Hepatocyte (in vitro differentiated cells): ENCODE measurements around the gene OLFM3. TPM values are rescaled to one million over a fixed set of nuclear protein-coding genes. Genes with fewer than 3 reads are reported as not detected.

Experiments
- DNase-seq: peaks from one replicate; pipeline ENCODE4 v3.0.0-alpha.2; 2016; ENCODE audit warnings: low spot score
- H2AFZ ChIP-seq: fragments of 200-600 bp; sonication (generic); 2 replicates; pipeline ENCODE4 v1.6.0; 2016; ENCODE audit warnings: antibody characterized with exemption, mild to moderate bottlenecking
- H3K27ac ChIP-seq: fragments of 200-600 bp; sonication (generic); 2 replicates; pipeline ENCODE4 v1.5.1; 2016; ENCODE audit warnings: mild to moderate bottlenecking
- H3K27me3 ChIP-seq: fragments of 200-600 bp; sonication (generic); 2 replicates; pipeline ENCODE4 v1.6.1; 2016
- H3K36me3 ChIP-seq: fragments of 200-600 bp; sonication (generic); replicated peaks from 2 replicates; pipeline ENCODE4 v1.5.1; 2016; ENCODE audit warnings: low read depth; ENCODE audit not compliant: insufficient read depth
- H3K4me1 ChIP-seq: fragments of 200-600 bp; sonication (generic); 2 replicates; pipeline ENCODE4 v1.5.1; 2016; ENCODE audit warnings: mild to moderate bottlenecking, moderate library complexity; ENCODE audit not compliant: insufficient read depth
- H3K4me2 ChIP-seq: fragments of 200-600 bp; sonication (generic); 2 replicates; pipeline ENCODE4 v1.6.0; 2016
- H3K4me3 ChIP-seq: fragments of 200-600 bp; sonication (generic); 2 replicates; pipeline ENCODE4 v1.5.1; 2016; ENCODE audit warnings: mild to moderate bottlenecking
- H3K79me2 ChIP-seq: fragments of 200-600 bp; sonication (generic); 2 replicates; pipeline ENCODE4 v1.6.0; 2017; ENCODE audit warnings: mild to moderate bottlenecking
- H3K9me2 ChIP-seq: fragments of 200-600 bp; sonication (generic); replicated peaks from 2 replicates; pipeline ENCODE4 v1.6.0; 2017; ENCODE audit warnings: mild to moderate bottlenecking; ENCODE audit not compliant: insufficient read depth
- H3K9me3 ChIP-seq: fragments of 200-600 bp; sonication (generic); 2 replicates; pipeline ENCODE4 v1.5.1; 2016; ENCODE audit warnings: low read depth, mild to moderate bottlenecking
- H4K20me1 ChIP-seq: fragments of 200-600 bp; sonication (generic); 2 replicates; pipeline ENCODE4 v1.6.0; 2016; ENCODE audit warnings: mild to moderate bottlenecking; ENCODE audit not compliant: insufficient read depth, poor library complexity, severe bottlenecking
- CTCF ChIP-seq: fragments of 200-600 bp; sonication (generic); IDR thresholded peaks from 2 replicates; pipeline ENCODE4 v1.5.1; 2016; ENCODE audit warnings: antibody characterized with exemption, mild to moderate bottlenecking; ENCODE audit not compliant: poor library complexity
- EZH2 ChIP-seq: fragments of 200-600 bp; sonication (generic); IDR thresholded peaks from 2 replicates; pipeline ENCODE4 v1.6.1; 2016; ENCODE audit warnings: antibody characterized with exemption, mild to moderate bottlenecking, borderline replicate concordance
- EZH2phosphoT487 ChIP-seq: fragments of 200-600 bp; sonication (generic); IDR thresholded peaks from one replicate; pipeline ENCODE4 v1.6.1; 2018; ENCODE audit warnings: antibody characterized with exemption, mild to moderate bottlenecking, low read depth, moderate library complexity; ENCODE audit not compliant: unreplicated experiment, severe bottlenecking
- WGBS: methylation state at CpG from one replicate; pipeline ENCODE4 v1.1.6; 2016; ENCODE audit warnings: low lambda C conversion rate; ENCODE audit errors: missing lambda C conversion rate; 5-methylcytosine and 5-hydroxymethylcytosine counted together
- polyA plus RNA-seq: library from polyadenylated mRNA; unstranded; fragments of >200 nt; fragmentation: Nextera tagmentation; extraction: Ambion mirVana; gene quantifications from 2 replicates; pipeline ENCODE4 v1.2.1, GENCODE V29; 2016
- total RNA-seq: library from RNA; depleted of rRNA; stranded (reverse); fragments of >200 nt; gene quantifications from 2 replicates; pipeline ENCODE4 v1.2.3, GENCODE V29; 2014

Gene OLFM3
- total and polyA plus RNA-seq, 2 experiments from 2014 or later: 2.7 to 6.2 TPM

GRCh38 chr1:101915597-101915996 is 81.1 kb downstream of the OLFM3 start:
- no peak for TF ChIP-seq EZH2
- TF ChIP-seq CTCF: no peak
- TF ChIP-seq EZH2phosphoT487: no peak

GRCh38 chr1:101914473-101915242 is 82.1 kb downstream of the OLFM3 start:
- H2AFZ ChIP-seq: no peak overlapping the region
- H3K4me3 ChIP-seq: no peak overlapping the region
- H3K36me3 ChIP-seq: no peaks in the 10 kb centered on the region
- no peaks in the 10 kb centered on the region for H4K20me1 ChIP-seq
- no peak overlapping the region for H3K4me2 ChIP-seq
- TF ChIP-seq EZH2 (no peak), CTCF (no peak), EZH2phosphoT487 (no peak)
- no peaks in the 10 kb centered on the region for H3K9me2 ChIP-seq
- no peak for DNase-seq
- no peaks in the 10 kb centered on the region for H3K79me2 ChIP-seq
- no peaks in the 10 kb centered on the region for H3K4me1 ChIP-seq
- no peaks in the 10 kb centered on the region for H3K27me3 ChIP-seq
- H3K27ac ChIP-seq: no peak overlapping the region
- 83% methylated on average over 4 of the region's 4 CpGs for WGBS
- H3K9me3 ChIP-seq: no peaks in the 10 kb centered on the region

More at GRCh38 chr1:101915597-101915996, 81.1 kb downstream of the OLFM3 start:
- H4K20me1 ChIP-seq: no peaks in the 10 kb centered on the region
- DNase-seq: no peak
- no peaks in the 10 kb centered on the region for H3K9me3 ChIP-seq
- H3K27ac ChIP-seq: no peak overlapping the region
- WGBS: 68% methylated on average over 5 of the region's 5 CpGs
- no peak overlapping the region for H3K4me3 ChIP-seq
- no peak overlapping the region for H2AFZ ChIP-seq
- no peaks in the 10 kb centered on the region for H3K79me2 ChIP-seq
- H3K4me1 ChIP-seq: no peaks in the 10 kb centered on the region
- no peak overlapping the region for H3K4me2 ChIP-seq
- no peaks in the 10 kb centered on the region for H3K27me3 ChIP-seq
- H3K9me2 ChIP-seq: no peaks in the 10 kb centered on the region
- H3K36me3 ChIP-seq: no peaks in the 10 kb centered on the region

- WGBS: 86% methylated on average over 5 of the region's 5 CpGs
- no peaks in the 10 kb centered on the region for H4K20me1 ChIP-seq
- no peak overlapping the region for H2AFZ ChIP-seq
- no peaks in the 10 kb centered on the region for H3K79me2 ChIP-seq
- no peak for TF ChIP-seq CTCF
- TF ChIP-seq EZH2: no peak
- no peak for TF ChIP-seq EZH2phosphoT487
- H3K9me2 ChIP-seq: no peaks in the 10 kb centered on the region
- H3K36me3 ChIP-seq: no peaks in the 10 kb centered on the region
- H3K27ac ChIP-seq: no peak overlapping the region
- H3K27me3 ChIP-seq: no peaks in the 10 kb centered on the region
- no peaks in the 10 kb centered on the region for H3K4me1 ChIP-seq
- H3K4me2 ChIP-seq: no peak overlapping the region
- no peak overlapping the region for H3K4me3 ChIP-seq
- no peak for DNase-seq
- no peaks in the 10 kb centered on the region for H3K9me3 ChIP-seq
These were observed 84.8 kb downstream of the OLFM3 start for GRCh38 chr1:101911894-101912293.
